Activated CD4-positive, alpha-beta T cell treated with anti-CD3 and anti-CD28 coated beads for 36 hours (primary cell): ENCODE measurements around the gene PDE8B. TPM values are rescaled to one million over a fixed set of nuclear protein-coding genes. Genes with fewer than 3 reads are reported as not detected.

Experiments
- ATAC-seq: fragments of 200-7000 bp; cut with Tn5 transposase; one replicate; pipeline ENCODE4 v1.10.0; 2021; ENCODE audit warnings: mild to moderate bottlenecking, moderate library complexity
- CTCF ChIA-PET: fragments of 350-600 bp; sonication (Branson Sonifier 250); formaldehyde crosslinking; loops from one replicate; lab custom pipeline; 2021; ENCODE audit warnings: antibody characterized with exemption; lab: Charles Lee
- POLR2A ChIA-PET: fragments of 350-600 bp; sonication (Branson Sonifier 250); formaldehyde crosslinking; loops from one replicate; lab custom pipeline; 2021; ENCODE audit warnings: antibody characterized with exemption, inconsistent platforms; lab: Charles Lee
- DNase-seq: peaks from one replicate; pipeline ENCODE4 v3.0.0-alpha.2; 2020
- H3K27ac Mint-ChIP-seq: one replicate; pipeline ENCODE4 v1.8.0; 2021; ENCODE audit warnings: mixed read lengths
- H3K27me3 Mint-ChIP-seq: one replicate; pipeline ENCODE4 v1.8.0; 2021; ENCODE audit warnings: mixed read lengths
- H3K36me3 Mint-ChIP-seq: one replicate; pipeline ENCODE4 v1.8.0; 2021; ENCODE audit warnings: low read depth, mixed read lengths
- H3K4me1 Mint-ChIP-seq: one replicate; pipeline ENCODE4 v1.8.0; 2021; ENCODE audit warnings: mixed read lengths
- H3K4me3 Mint-ChIP-seq: one replicate; pipeline ENCODE4 v1.8.0; 2021; ENCODE audit warnings: mild to moderate bottlenecking, moderate library complexity, mixed read lengths
- H3K9me3 Mint-ChIP-seq: one replicate; pipeline ENCODE4 v1.8.0; 2021; ENCODE audit warnings: low read depth, mixed read lengths
- intact Hi-C, 2 experiments: fragments of 100-400 bp; cut with DNase I in 1 of 2; cut with micrococcal nuclease in 1 of 2; formaldehyde crosslinking; loops; one replicate each; pipeline versions ENCODE4 v1.14.2 to v1.15.1; 2022 to 2024; cut with DNase I, micrococcal nuclease
- total RNA-seq, 2 experiments: library from RNA; stranded (reverse); gene quantifications; one replicate each; pipeline ENCODE4 v1.2.3, GENCODE V29; 2021

Gene PDE8B
- total RNA-seq, 2 experiments from 2014 or later = not detected

DNA sequence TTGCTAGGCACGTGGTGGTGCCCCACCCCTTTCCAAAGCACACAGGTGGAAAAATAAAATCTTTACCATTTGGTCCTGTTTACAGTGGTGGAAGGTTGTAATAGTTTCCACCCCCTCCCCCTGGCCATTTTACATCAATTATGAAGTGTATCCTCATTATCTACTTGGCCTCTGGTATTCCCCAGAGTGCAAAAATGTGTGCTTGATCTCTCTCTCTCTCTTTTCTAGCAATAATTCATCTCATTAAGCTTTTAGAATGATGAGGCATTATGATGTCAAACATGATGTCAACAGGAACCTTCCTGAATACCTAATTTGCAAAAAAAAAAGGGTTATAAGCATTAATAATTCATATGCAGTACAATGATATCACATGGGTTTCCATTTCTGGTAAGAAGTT, 3.1 kb downstream of the PDE8B start:
- ChIA-PET POLR2A (no interaction called here), CTCF (interaction anchor here (1.4 kb wide), 1 partner anchor 279 kb away, joined by 7 read pairs; the partner anchor contains the start of gene WDR41)
- H3K27me3 Mint-ChIP-seq = peaks cover 52% of the 10 kb centered on the region
- no peaks in the 10 kb centered on the region for H3K9me3 Mint-ChIP-seq
- peaks cover 10% of the 10 kb centered on the region for H3K4me1 Mint-ChIP-seq
- H3K4me3 Mint-ChIP-seq = no peak overlapping the region
- H3K27ac Mint-ChIP-seq = no peak overlapping the region
- DNase-seq = no peak
- ATAC-seq = no peak
- intact Hi-C loops = loop anchor here in 1 of 2 experiments (10.0 kb wide), 1 partner anchor 281 kb away; the partner anchor contains the start of gene WDR41
- H3K36me3 Mint-ChIP-seq = no peaks in the 10 kb centered on the region

GRCh38 chr5:77214151-77214550, 3.7 kb downstream of the PDE8B start:
- H3K4me1 Mint-ChIP-seq = peaks cover 10% of the 10 kb centered on the region
- intact Hi-C loops = loop anchor here in 1 of 2 experiments (10.0 kb wide), 1 partner anchor 281 kb away; the partner anchor contains the start of gene WDR41
- H3K27ac Mint-ChIP-seq = no peak overlapping the region
- H3K36me3 Mint-ChIP-seq = no peaks in the 10 kb centered on the region
- no peak for DNase-seq
- CTCF ChIA-PET = no interaction called here
- POLR2A ChIA-PET = no interaction called here
- H3K4me3 Mint-ChIP-seq = no peak overlapping the region
- H3K27me3 Mint-ChIP-seq = peaks cover 47% of the 10 kb centered on the region
- no peaks in the 10 kb centered on the region for H3K9me3 Mint-ChIP-seq
- ATAC-seq = no peak

- ATAC-seq (no peak), DNase-seq (no peak)
- Mint-ChIP-seq H3K36me3 (no peaks in the 10 kb centered on the region), H3K4me1 (no peaks in the 10 kb centered on the region), H3K9me3 (no peaks in the 10 kb centered on the region), H3K4me3 (no peak overlapping the region), H3K27ac (no peak overlapping the region), H3K27me3 (peaks cover 27% of the 10 kb centered on the region)
- intact Hi-C loops = loop anchor here in 1 of 2 experiments (10.0 kb wide), 1 partner anchor 277 kb away; the partner anchor contains the start of gene WDR41
- ChIA-PET POLR2A (no interaction called here), CTCF (interaction anchor here (0.5 to 1.8 kb wide), 4 partner anchors 10 to 598 kb away, joined by 3 to 5 read pairs (median 3); partner anchors contain the start of gene WDR41)
Observed at GRCh38 chr5:77218263-77218662, 7.8 kb downstream of the PDE8B start.

- no peak for ATAC-seq
- no peaks in the 10 kb centered on the region for H3K36me3 Mint-ChIP-seq
- no peak overlapping the region for H3K27ac Mint-ChIP-seq
- no peak for DNase-seq
- intact Hi-C loops = no loop called here
- ChIA-PET CTCF (interaction anchor here (0.7 kb wide), 1 partner anchor 27 kb away, joined by 3 read pairs; no protein-coding TSS in a partner anchor), POLR2A (no interaction called here)
- no peak overlapping the region for H3K4me3 Mint-ChIP-seq
- no peaks in the 10 kb centered on the region for H3K9me3 Mint-ChIP-seq
- peaks cover 15% of the 10 kb centered on the region for H3K27me3 Mint-ChIP-seq
- no peaks in the 10 kb centered on the region for H3K4me1 Mint-ChIP-seq
Observed at GRCh38 chr5:77221115-77221514, 10.6 kb downstream of the PDE8B start.

GRCh38 chr5:77222722-77223121, 12.2 kb downstream of the PDE8B start:
- ChIA-PET CTCF (no interaction called here), POLR2A (no interaction called here)
- peaks cover 14% of the 10 kb centered on the region for H3K27me3 Mint-ChIP-seq
- no peaks in the 10 kb centered on the region for H3K9me3 Mint-ChIP-seq
- no peaks in the 10 kb centered on the region for H3K4me1 Mint-ChIP-seq
- no peak overlapping the region for H3K4me3 Mint-ChIP-seq
- no peak overlapping the region for H3K27ac Mint-ChIP-seq
- ATAC-seq (no peak), DNase-seq (no peak)
- no peaks in the 10 kb centered on the region for H3K36me3 Mint-ChIP-seq
- intact Hi-C loops = no loop called here

DNA sequence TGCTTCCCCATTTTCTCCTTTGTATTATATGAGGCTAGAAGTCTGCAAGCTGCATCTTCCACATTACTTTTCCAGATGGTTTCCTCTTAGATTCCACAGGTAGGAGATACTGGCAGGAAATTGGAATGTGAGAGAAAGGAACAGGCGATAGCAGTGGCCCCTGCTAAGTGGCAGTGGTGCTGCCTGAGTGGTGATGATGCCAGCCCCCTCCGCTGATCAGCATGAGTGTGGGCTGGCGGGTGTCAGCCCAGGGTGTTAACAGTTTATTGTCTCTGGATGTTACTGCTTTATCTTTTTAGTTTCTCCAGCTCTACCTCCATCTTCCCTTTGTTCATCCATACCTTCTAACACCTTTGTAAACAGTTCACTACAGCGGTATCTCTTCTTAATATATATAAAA, 13.2 kb downstream of the PDE8B start:
- no peak overlapping the region for H3K4me3 Mint-ChIP-seq
- intact Hi-C loops = no loop called here
- no peaks in the 10 kb centered on the region for H3K9me3 Mint-ChIP-seq
- CTCF ChIA-PET = interaction anchor here (0.5 kb wide), 1 partner anchor 241 kb away, joined by 3 read pairs; no protein-coding TSS in a partner anchor
- ATAC-seq (no peak), DNase-seq (no peak)
- peaks cover 13% of the 10 kb centered on the region for H3K27me3 Mint-ChIP-seq
- H3K4me1 Mint-ChIP-seq = no peaks in the 10 kb centered on the region
- no peaks in the 10 kb centered on the region for H3K36me3 Mint-ChIP-seq
- POLR2A ChIA-PET = no interaction called here
- no peak overlapping the region for H3K27ac Mint-ChIP-seq

GRCh38 chr5:77224672-77225355, 14.3 kb downstream of the PDE8B start:
- intact Hi-C loops = no loop called here
- Mint-ChIP-seq H3K4me1 (no peaks in the 10 kb centered on the region), H3K36me3 (no peaks in the 10 kb centered on the region), H3K4me3 (no peak overlapping the region), H3K27me3 (peaks cover 16% of the 10 kb centered on the region), H3K27ac (no peak overlapping the region), H3K9me3 (peaks cover 4% of the 10 kb centered on the region)
- ATAC-seq (no peak), DNase-seq (no peak)
- ChIA-PET CTCF (no interaction called here), POLR2A (no interaction called here)

GRCh38 chr5:77225531-77225930, 15.1 kb downstream of the PDE8B start:
- Mint-ChIP-seq H3K27ac (no peak overlapping the region), H3K36me3 (no peaks in the 10 kb centered on the region), H3K4me1 (no peaks in the 10 kb centered on the region), H3K9me3 (peaks cover 7% of the 10 kb centered on the region), H3K27me3 (peaks cover 18% of the 10 kb centered on the region), H3K4me3 (no peak overlapping the region)
- ChIA-PET CTCF (no interaction called here), POLR2A (no interaction called here)
- no peak for DNase-seq
- intact Hi-C loops = no loop called here
- ATAC-seq = no peak

DNA sequence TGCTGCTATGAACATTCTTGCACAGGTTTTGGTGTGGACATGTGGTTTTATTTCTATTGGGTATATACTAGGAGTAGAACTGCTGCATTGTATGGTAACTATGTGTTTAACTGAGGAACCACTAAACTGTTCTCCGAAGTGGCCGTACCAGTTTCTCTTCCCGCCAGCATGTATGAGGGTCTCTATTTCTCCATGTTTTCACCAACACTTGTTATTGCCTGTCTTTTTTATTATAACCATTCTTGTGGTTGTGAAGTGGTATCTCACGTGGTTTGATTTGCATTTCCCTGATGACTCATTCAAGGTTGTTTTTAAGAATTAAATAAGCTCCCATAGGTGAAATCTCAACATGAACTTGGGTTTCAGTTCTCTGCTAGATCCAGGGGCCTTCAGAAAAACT, 19.4 kb downstream of the PDE8B start:
- ATAC-seq (peak; percentile 44), DNase-seq (no peak)
- no peak overlapping the region for H3K4me3 Mint-ChIP-seq
- intact Hi-C loops = loop anchor here in 1 of 2 experiments (1.0 kb wide), 1 partner anchor 262 kb away; the partner anchor contains the start of gene WDR41
- no peak overlapping the region for H3K27ac Mint-ChIP-seq
- H3K4me1 Mint-ChIP-seq = peaks cover 7% of the 10 kb centered on the region
- ChIA-PET POLR2A (no interaction called here), CTCF (no interaction called here)
- no peaks in the 10 kb centered on the region for H3K36me3 Mint-ChIP-seq
- peaks cover 7% of the 10 kb centered on the region for H3K9me3 Mint-ChIP-seq
- H3K27me3 Mint-ChIP-seq = peaks cover 19% of the 10 kb centered on the region

- H3K27me3 Mint-ChIP-seq = peaks cover 17% of the 10 kb centered on the region
- peaks cover 7% of the 10 kb centered on the region for H3K4me1 Mint-ChIP-seq
- no peaks in the 10 kb centered on the region for H3K36me3 Mint-ChIP-seq
- CTCF ChIA-PET = interaction anchor here (0.7 to 1.2 kb wide), 2 partner anchors 80 to 130 kb away, joined by 3 to 4 read pairs; no protein-coding TSS in a partner anchor
- DNase-seq (no peak), ATAC-seq (no peak)
- POLR2A ChIA-PET = no interaction called here
- H3K4me3 Mint-ChIP-seq = no peak overlapping the region
- H3K9me3 Mint-ChIP-seq = peaks cover 7% of the 10 kb centered on the region
- H3K27ac Mint-ChIP-seq = no peak overlapping the region
- intact Hi-C loops = loop anchor here in 1 of 2 experiments (1.0 kb wide), 1 partner anchor 261 kb away; the partner anchor contains the start of gene WDR41
Observed at GRCh38 chr5:77230727-77231470, 20.4 kb downstream of the PDE8B start.

GRCh38 chr5:77231471-77232138, 21.1 kb downstream of the PDE8B start:
- no peak for DNase-seq
- peaks cover 7% of the 10 kb centered on the region for H3K4me1 Mint-ChIP-seq
- intact Hi-C loops = no loop called here
- POLR2A ChIA-PET = interaction anchor here (0.7 kb wide), 1 partner anchor 81 kb away, joined by 3 read pairs; no protein-coding TSS in a partner anchor
- CTCF ChIA-PET = interaction anchor here (0.7 to 1.2 kb wide), 2 partner anchors 81 to 130 kb away, joined by 3 to 4 read pairs; no protein-coding TSS in a partner anchor
- peaks cover 7% of the 10 kb centered on the region for H3K9me3 Mint-ChIP-seq
- no peaks in the 10 kb centered on the region for H3K36me3 Mint-ChIP-seq
- no peak for ATAC-seq
- H3K27me3 Mint-ChIP-seq = peaks cover 19% of the 10 kb centered on the region
- H3K4me3 Mint-ChIP-seq = no peak overlapping the region
- no peak overlapping the region for H3K27ac Mint-ChIP-seq
